Activated CD8-positive, alpha-beta memory T cell treated with anti-CD3 and anti-CD28 coated beads, Interleukin-2, amount 10 ng/mL, durations not matched to agents 7 days and 5 days (primary cell): Measurements from ENCODE around the gene SLITRK1. TPM values are rescaled to one million over a fixed set of nuclear protein-coding genes. Genes with fewer than 3 reads are reported as not detected.

Source experiments
- ATAC-seq: fragments of 150-1000 bp; cut with Tn5 transposase; one replicate; pipeline ENCODE4 v1.10.0; 2021; ENCODE audit warnings: moderate library complexity
- CTCF ChIA-PET: fragments of 350-600 bp; sonication (Branson Sonifier 250); formaldehyde crosslinking; loops from one replicate; lab custom pipeline; 2021; ENCODE audit warnings: antibody characterized with exemption; lab: Charles Lee
- DNase-seq: peaks from one replicate; pipeline ENCODE4 v3.0.0-alpha.2; 2020
- H3K27ac Mint-ChIP-seq: one replicate; pipeline ENCODE4 v1.8.0; 2021; ENCODE audit warnings: mild to moderate bottlenecking, mixed read lengths
- H3K27me3 Mint-ChIP-seq: one replicate; pipeline ENCODE4 v1.8.0; 2021; ENCODE audit warnings: mixed read lengths
- H3K36me3 Mint-ChIP-seq: one replicate; pipeline ENCODE4 v1.8.0; 2021; ENCODE audit warnings: mild to moderate bottlenecking, mixed read lengths
- H3K4me1 Mint-ChIP-seq: one replicate; pipeline ENCODE4 v1.8.0; 2021; ENCODE audit warnings: mixed read lengths
- H3K4me3 Mint-ChIP-seq: one replicate; pipeline ENCODE4 v1.8.0; 2021; ENCODE audit warnings: mild to moderate bottlenecking, moderate library complexity, mixed read lengths
- H3K9me3 Mint-ChIP-seq: one replicate; pipeline ENCODE4 v1.8.0; 2022; ENCODE audit warnings: low read depth, mixed read lengths
- total RNA-seq, 2 experiments: library from RNA; stranded (reverse); gene quantifications; one replicate each; pipeline ENCODE4 v1.2.3, GENCODE V29; 2021

The SLITRK1 gene
- not detected for total RNA-seq

GRCh38 chr13:83881917-83882605 lies at the start of gene SLITRK1:
Gene SLITRK1 (minus strand): TSS chr13:83882474. CDS start chr13:83881507, 967 bp downstream.
- no peak within 1 kb of the TSS for H3K4me3 Mint-ChIP-seq
- no peak within 1 kb of the TSS for H3K27ac Mint-ChIP-seq
- DNase-seq: peak; percentile 50
- peaks cover 61% of the 10 kb centered on the region for H3K27me3 Mint-ChIP-seq
- no peaks in the 10 kb centered on the region for H3K9me3 Mint-ChIP-seq
- H3K4me1 Mint-ChIP-seq: peaks cover 11% of the 10 kb centered on the region
- no peaks in the 10 kb centered on the region for H3K36me3 Mint-ChIP-seq
- CTCF ChIA-PET: no interaction called here
- no peak for ATAC-seq

GRCh38 chr13:83929157-83929556 lies 46.9 kb upstream of the SLITRK1 start:
- ATAC-seq (no peak), DNase-seq (no peak)
- H3K4me3 Mint-ChIP-seq: no peak overlapping the region
- H3K36me3 Mint-ChIP-seq: no peaks in the 10 kb centered on the region
- H3K4me1 Mint-ChIP-seq: no peaks in the 10 kb centered on the region
- CTCF ChIA-PET: no interaction called here
- no peaks in the 10 kb centered on the region for H3K27me3 Mint-ChIP-seq
- H3K9me3 Mint-ChIP-seq: no peaks in the 10 kb centered on the region
- H3K27ac Mint-ChIP-seq: no peak overlapping the region

- ATAC-seq (no peak), DNase-seq (no peak)
- Mint-ChIP-seq H3K4me1 (no peaks in the 10 kb centered on the region), H3K27me3 (no peaks in the 10 kb centered on the region), H3K9me3 (no peaks in the 10 kb centered on the region), H3K4me3 (no peak overlapping the region), H3K36me3 (no peaks in the 10 kb centered on the region), H3K27ac (no peak overlapping the region)
- CTCF ChIA-PET: no interaction called here
Measured at GRCh38 chr13:83919775-83920174, 37.5 kb upstream of the SLITRK1 start.

GRCh38 chr13:83914368-83914767 lies 32.1 kb upstream of the SLITRK1 start:
- Mint-ChIP-seq H3K4me1 (no peaks in the 10 kb centered on the region), H3K9me3 (no peaks in the 10 kb centered on the region), H3K4me3 (no peak overlapping the region), H3K27me3 (no peaks in the 10 kb centered on the region), H3K36me3 (no peaks in the 10 kb centered on the region), H3K27ac (no peak overlapping the region)
- CTCF ChIA-PET: no interaction called here
- ATAC-seq: no peak
- no peak for DNase-seq

GRCh38 chr13:83907196-83907989 lies 25.1 kb upstream of the SLITRK1 start:
- Mint-ChIP-seq H3K9me3 (no peaks in the 10 kb centered on the region), H3K27me3 (no peaks in the 10 kb centered on the region), H3K4me3 (no peak overlapping the region), H3K4me1 (no peaks in the 10 kb centered on the region), H3K36me3 (no peaks in the 10 kb centered on the region), H3K27ac (no peak overlapping the region)
- DNase-seq: no peak
- ATAC-seq: no peak
- CTCF ChIA-PET: no interaction called here

GRCh38 chr13:83906240-83906820 lies 24.1 kb upstream of the SLITRK1 start:
- H3K4me1 Mint-ChIP-seq: no peaks in the 10 kb centered on the region
- no peaks in the 10 kb centered on the region for H3K36me3 Mint-ChIP-seq
- H3K27me3 Mint-ChIP-seq: no peaks in the 10 kb centered on the region
- CTCF ChIA-PET: no interaction called here
- no peak overlapping the region for H3K27ac Mint-ChIP-seq
- no peak for DNase-seq
- no peak overlapping the region for H3K4me3 Mint-ChIP-seq
- H3K9me3 Mint-ChIP-seq: no peaks in the 10 kb centered on the region
- no peak for ATAC-seq

- Mint-ChIP-seq H3K4me1 (no peaks in the 10 kb centered on the region), H3K27ac (no peak overlapping the region), H3K27me3 (no peaks in the 10 kb centered on the region), H3K36me3 (no peaks in the 10 kb centered on the region), H3K4me3 (no peak overlapping the region), H3K9me3 (no peaks in the 10 kb centered on the region)
- CTCF ChIA-PET: no interaction called here
- DNase-seq (no peak), ATAC-seq (no peak)
Measured at GRCh38 chr13:83905641-83906040, 23.4 kb upstream of the SLITRK1 start.

GRCh38 chr13:83895994-83896580 lies 13.8 kb upstream of the SLITRK1 start:
- ATAC-seq: no peak

GRCh38 chr13:83890358-83890757 lies 8.1 kb upstream of the SLITRK1 start:
- H3K9me3 Mint-ChIP-seq: no peaks in the 10 kb centered on the region
- no peak for ATAC-seq
- no peaks in the 10 kb centered on the region for H3K36me3 Mint-ChIP-seq
- CTCF ChIA-PET: no interaction called here
- no peaks in the 10 kb centered on the region for H3K27me3 Mint-ChIP-seq
- no peak overlapping the region for H3K4me3 Mint-ChIP-seq
- H3K4me1 Mint-ChIP-seq: no peaks in the 10 kb centered on the region
- no peak overlapping the region for H3K27ac Mint-ChIP-seq
- DNase-seq: no peak

More at GRCh38 chr13:83895994-83896580, 13.8 kb upstream of the SLITRK1 start:
- H3K27ac Mint-ChIP-seq: no peak overlapping the region
- no peak for DNase-seq
- no peaks in the 10 kb centered on the region for H3K27me3 Mint-ChIP-seq
- H3K4me1 Mint-ChIP-seq: no peaks in the 10 kb centered on the region
- no peaks in the 10 kb centered on the region for H3K9me3 Mint-ChIP-seq
- CTCF ChIA-PET: no interaction called here
- no peaks in the 10 kb centered on the region for H3K36me3 Mint-ChIP-seq
- no peak overlapping the region for H3K4me3 Mint-ChIP-seq

GRCh38 chr13:83884141-83884540 lies 1.9 kb upstream of the SLITRK1 start:
- Mint-ChIP-seq H3K36me3 (no peaks in the 10 kb centered on the region), H3K9me3 (no peaks in the 10 kb centered on the region), H3K27me3 (peaks cover 50% of the 10 kb centered on the region), H3K4me1 (peaks cover 11% of the 10 kb centered on the region), H3K4me3 (no peak overlapping the region), H3K27ac (no peak overlapping the region)
- CTCF ChIA-PET: no interaction called here
- DNase-seq: no peak
- ATAC-seq: no peak

- H3K4me1 Mint-ChIP-seq: peaks cover 11% of the 10 kb centered on the region
- ATAC-seq: no peak
- H3K27ac Mint-ChIP-seq: no peak overlapping the region
- no peak for DNase-seq
- no peak overlapping the region for H3K4me3 Mint-ChIP-seq
- H3K9me3 Mint-ChIP-seq: no peaks in the 10 kb centered on the region
- CTCF ChIA-PET: no interaction called here
- H3K36me3 Mint-ChIP-seq: no peaks in the 10 kb centered on the region
- peaks cover 58% of the 10 kb centered on the region for H3K27me3 Mint-ChIP-seq
Measured at GRCh38 chr13:83883061-83883523, 818 bp upstream of the SLITRK1 start.

GRCh38 chr13:83882606-83882959 lies 309 bp upstream of the SLITRK1 start:
- CTCF ChIA-PET: no interaction called here
- DNase-seq: no peak
- H3K27ac Mint-ChIP-seq: no peak overlapping the region
- no peak overlapping the region for H3K4me3 Mint-ChIP-seq
- H3K4me1 Mint-ChIP-seq: peaks cover 11% of the 10 kb centered on the region
- peaks cover 58% of the 10 kb centered on the region for H3K27me3 Mint-ChIP-seq
- H3K36me3 Mint-ChIP-seq: no peaks in the 10 kb centered on the region
- no peak for ATAC-seq
- no peaks in the 10 kb centered on the region for H3K9me3 Mint-ChIP-seq

GRCh38 chr13:83881140-83881684 lies 1.1 kb downstream of the SLITRK1 start:
- H3K4me3 Mint-ChIP-seq: no peak overlapping the region
- H3K27ac Mint-ChIP-seq: no peak overlapping the region
- ATAC-seq (no peak), DNase-seq (no peak)
- H3K36me3 Mint-ChIP-seq: no peaks in the 10 kb centered on the region
- CTCF ChIA-PET: no interaction called here
- H3K27me3 Mint-ChIP-seq: peaks cover 61% of the 10 kb centered on the region
- H3K4me1 Mint-ChIP-seq: peaks cover 15% of the 10 kb centered on the region
- H3K9me3 Mint-ChIP-seq: no peaks in the 10 kb centered on the region
